Measurements from ENCODE around the gene ACOT6.
"Not testable (repeated sequence)": the region's sequence is repeated elsewhere in the genome, so short reads cannot be mapped to it uniquely, and the experiment has no call there.

ACOT6 gene

DNA sequence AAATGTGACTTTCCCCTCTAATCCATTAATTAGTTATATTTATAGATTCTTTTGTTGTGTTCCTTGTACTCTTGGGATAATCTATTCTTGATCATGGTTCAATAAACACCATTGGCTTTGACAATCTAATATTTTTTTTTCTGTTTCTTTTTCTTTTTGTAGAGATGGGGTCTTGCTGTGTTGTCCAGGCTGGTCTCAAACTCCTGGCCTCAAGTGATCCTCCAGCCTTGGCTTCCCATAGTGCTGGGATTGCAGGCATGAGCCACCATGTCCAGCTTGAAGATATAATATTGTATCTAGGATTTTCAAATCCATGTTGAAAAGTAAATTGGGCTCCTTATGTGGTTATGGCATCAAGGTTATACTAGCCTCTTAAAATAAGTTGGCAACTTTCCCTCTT lies 38.7 kb downstream of the ACOT6 start:
- no peak for DNase-seq (ENCODE audit: low spot score)

DNA sequence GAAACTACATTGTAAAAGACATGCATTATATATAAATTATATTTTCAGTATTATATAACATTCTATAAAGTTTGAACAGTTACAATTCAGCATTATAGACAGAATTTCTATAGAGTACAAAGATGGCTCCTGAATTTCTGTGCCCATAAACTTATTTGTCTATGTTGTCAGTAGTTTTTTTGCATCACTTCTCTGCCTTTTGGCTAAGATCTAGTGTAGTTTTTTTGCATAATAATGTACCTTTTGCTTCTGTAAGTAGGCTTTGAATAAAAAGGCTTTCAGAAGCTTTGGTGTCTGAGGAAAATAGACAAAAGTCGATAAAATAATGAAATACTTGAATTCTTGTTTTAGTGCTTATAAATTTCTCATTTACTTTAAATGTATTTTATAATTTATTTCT lies 43.5 kb downstream of the ACOT6 start:
- no peak for DNase-seq (ENCODE audit: low spot score)

- DNase-seq (ENCODE audit: low spot score): not testable (repeated sequence)
These were observed 46.9 kb downstream of the ACOT6 start for GRCh38 chr14:73659202-73659601.

DNA sequence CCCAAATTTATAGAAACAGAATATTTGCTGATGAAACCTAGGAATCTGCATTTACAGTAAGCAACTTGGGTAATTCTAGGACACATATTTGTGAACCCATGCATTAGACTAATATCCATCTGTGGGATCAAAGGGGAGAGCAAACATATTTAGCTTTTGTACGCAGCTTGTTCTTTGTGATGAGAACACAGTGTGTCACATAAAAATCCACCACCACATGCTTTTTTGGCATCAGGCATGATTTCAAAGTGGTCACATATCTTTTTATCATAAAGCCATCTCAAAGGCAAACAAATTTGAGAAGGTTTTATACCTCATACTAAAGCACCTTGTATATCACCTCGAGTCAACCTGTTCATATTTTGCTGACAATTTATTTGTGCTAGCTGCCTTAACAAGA lies 48.2 kb downstream of the ACOT6 start:
- DNase-seq (ENCODE audit: low spot score): no peak

DNA sequence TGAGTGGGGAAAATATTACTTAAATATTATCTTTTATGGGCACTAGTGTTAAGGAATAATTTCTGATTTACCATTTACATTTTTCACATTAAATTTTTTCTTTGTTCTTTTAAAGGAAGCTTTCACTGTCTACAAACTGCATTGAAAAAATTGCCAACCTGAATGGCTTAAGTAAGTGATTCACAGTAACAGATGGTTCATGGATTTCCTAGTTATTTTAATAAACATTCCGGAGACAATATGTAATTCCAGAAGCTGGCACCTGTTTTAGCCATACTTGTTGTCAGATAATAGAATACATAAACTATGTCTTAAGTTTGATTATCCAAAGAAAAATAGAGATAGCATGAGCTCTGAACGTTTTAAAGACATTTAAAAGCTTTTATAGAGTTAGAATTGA lies 49.6 kb downstream of the ACOT6 start:
- no peak for DNase-seq (ENCODE audit: low spot score)

GRCh38 chr14:73662487-73662943 lies 50.2 kb downstream of the ACOT6 start:
- peak; percentile 81 for DNase-seq (ENCODE audit: low spot score)

- no peak for DNase-seq (ENCODE audit: low spot score)
These were observed 51.4 kb downstream of the ACOT6 start for GRCh38 chr14:73663548-73664212.

- DNase-seq (ENCODE audit: low spot score): no peak
These were observed 52.8 kb downstream of the ACOT6 start for GRCh38 chr14:73665130-73665529.

DNA sequence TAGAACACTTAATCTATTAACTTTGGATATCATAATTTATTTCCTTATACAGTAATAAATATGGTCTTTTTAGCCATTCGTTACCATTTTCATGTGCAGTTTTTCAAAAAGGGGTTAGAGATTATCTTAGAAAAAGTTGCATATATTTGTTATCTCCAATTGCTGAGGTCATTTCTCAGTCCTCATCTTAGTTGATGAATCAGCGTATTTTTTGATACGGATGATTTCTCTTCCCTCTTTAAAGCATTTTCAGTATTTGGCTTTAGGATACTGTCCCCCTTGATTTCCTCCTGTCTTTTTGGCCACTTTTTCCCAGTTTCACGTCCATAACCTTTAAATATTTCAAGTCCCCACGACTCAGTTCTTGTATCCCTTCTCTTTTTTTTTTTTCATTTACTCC lies 54.3 kb downstream of the ACOT6 start:
- no peak for DNase-seq (ENCODE audit: low spot score)

DNA sequence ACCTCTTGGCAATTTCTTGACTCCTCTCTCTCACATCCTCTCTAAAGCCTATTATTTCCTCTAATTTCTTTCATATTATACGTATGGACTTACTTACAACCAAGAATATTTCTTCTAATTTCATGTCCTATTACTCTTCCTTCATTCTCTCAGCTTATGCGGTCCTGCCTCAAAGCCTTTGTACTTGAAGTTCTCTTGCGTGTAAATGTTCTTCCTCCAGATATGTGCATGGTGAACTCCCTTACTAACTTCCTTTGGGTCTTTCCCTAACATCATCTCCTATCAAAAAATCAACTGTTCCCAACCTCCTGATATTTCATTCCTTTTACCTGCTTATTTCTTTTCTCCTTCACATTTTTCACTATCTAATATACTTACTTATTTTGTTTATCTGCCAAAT lies 55.5 kb downstream of the ACOT6 start:
- DNase-seq (ENCODE audit: low spot score): no peak
